CMK (cell line): ENCODE data around the gene FXYD2.
A peak's percentile ranks its signal among the peaks of the same experiment; 100 is the strongest.
"Not testable (repeated sequence)": the region's sequence is repeated elsewhere in the genome, so short reads cannot be mapped to it uniquely, and the experiment has no call there.

Source experiments
- DNase-seq: peaks from one replicate; pipeline ENCODE4 v3.0.0-alpha.2; 2010; ENCODE audit warnings: low read depth

The FXYD2 gene

DNA sequence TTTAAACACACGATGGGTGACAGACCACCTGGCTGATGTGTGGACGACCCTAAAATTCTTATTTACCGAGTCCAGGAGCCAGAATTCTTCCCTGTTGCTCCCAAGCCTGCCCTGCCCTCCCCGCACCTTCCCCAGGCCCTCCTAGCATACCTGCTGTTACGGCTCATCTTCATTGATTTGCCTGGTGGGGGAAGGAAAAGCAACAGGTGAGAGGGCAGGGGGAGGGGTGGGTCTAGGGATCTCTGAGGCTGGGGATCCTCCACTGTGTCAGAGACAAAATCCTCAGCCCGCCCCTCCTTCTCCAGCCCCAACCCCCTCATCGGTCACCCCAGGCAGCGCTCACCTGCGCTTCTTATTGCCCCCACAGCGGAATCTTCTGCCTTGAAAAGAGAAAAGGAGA, 4.0 kb downstream of the FXYD2 start:
- no peak for DNase-seq

DNA sequence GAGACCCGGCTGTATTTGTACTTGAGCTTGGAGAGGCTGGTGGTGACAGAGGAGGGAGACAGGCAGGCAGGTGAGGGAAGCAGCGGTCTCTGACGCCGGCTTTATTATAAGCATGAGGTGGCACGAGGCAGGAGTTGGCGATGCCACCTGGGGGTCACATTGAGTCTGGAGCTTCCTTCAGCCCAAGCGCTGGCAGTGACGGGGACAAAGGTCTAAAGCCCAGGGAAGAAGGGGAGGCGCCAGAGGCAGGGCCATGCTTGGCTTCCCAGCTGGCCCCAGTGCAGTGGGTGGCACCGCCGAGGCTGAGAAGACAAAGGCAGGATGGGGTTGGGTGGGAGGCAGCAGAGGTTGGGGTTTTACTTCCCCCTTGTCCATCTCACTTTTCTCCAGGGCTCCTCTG, 4.5 kb downstream of the FXYD2 start:
- no peak for DNase-seq

DNA sequence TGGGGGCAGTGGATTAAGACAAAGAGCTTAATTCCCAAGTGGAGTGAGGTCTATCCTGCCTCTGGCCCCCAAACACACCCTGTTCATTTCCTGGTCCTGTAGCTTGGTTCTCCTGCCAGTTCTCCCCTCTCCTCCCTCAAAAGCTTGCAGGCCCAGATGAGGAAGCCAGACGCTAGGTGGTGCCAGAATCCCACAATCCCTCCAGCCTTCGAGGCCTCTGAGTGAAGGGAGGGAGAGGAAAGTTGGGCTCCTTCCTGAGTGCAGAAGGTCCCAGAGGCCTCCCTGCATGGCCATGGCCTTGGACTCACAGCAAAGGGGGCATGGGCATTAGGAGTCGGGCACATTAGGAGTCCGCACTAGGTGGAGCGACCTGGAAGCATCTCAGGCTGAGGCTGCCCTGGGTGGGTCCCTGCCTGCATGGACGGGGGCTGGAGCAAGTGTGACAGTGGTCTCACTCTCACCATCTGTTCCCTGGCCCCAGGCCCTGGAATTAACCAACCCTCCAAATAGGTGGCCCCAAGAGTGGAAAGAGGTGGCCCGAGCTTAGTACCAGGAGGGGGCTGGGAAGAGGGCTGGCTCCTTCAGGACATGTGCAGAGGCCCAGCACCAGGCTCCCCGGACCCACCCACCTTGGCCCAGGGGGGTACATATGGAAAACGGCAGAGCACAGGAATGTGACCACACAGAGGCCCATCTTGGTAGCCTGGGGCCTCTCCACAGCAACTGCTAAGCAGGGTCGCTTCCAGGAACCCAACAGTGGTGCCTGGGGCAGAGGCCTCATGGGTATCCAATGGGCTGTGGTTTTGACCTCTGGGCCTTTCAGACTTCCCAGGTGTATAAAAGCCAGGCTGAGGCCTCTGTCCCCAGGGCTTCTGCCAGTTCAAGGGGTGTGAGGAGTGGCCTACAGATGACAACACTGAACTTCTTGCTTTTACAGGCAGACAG, 5.2 kb downstream of the FXYD2 start:
- DNase-seq: no peak

DNA sequence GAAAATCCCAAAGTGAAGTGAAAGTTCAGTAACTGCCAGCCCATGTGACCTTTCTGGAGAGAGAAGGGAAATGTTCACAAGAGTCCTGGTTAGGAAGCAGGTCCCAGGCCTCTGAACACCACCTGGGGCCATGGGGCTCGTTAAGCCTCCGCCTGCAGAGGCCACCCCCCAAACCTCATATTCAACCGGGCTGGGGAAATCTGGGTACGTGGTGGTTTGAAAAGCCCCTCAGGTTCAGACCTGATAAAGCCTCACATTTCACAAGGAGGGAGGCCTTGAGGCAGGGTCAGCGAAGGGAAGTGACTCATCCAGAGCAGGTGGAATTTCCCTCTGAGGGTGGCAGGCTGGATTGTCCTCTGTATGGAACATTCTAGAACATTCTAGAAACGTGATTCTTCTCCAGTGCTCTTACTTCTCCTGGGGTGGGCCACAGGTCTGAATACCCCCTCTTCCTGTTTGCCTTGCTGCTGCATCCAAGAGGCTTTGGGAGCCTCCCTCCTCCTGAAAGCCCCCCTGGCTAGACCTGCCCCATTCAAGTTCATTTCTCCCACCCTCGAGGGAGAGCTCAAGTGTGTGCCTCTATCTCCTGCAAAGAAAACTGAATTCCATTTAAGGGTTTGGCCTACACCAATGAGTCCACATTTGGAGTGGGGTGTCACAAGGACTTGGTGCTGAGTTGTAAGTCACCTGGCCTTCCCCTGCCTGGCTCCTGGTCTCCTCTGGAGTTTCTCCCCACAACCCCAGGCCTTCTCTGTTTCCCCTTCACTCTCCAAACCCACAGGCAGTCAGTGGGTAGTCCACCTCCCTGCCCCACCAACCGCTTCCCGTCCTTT, 6.3 kb downstream of the FXYD2 start:
- no peak for DNase-seq

DNA sequence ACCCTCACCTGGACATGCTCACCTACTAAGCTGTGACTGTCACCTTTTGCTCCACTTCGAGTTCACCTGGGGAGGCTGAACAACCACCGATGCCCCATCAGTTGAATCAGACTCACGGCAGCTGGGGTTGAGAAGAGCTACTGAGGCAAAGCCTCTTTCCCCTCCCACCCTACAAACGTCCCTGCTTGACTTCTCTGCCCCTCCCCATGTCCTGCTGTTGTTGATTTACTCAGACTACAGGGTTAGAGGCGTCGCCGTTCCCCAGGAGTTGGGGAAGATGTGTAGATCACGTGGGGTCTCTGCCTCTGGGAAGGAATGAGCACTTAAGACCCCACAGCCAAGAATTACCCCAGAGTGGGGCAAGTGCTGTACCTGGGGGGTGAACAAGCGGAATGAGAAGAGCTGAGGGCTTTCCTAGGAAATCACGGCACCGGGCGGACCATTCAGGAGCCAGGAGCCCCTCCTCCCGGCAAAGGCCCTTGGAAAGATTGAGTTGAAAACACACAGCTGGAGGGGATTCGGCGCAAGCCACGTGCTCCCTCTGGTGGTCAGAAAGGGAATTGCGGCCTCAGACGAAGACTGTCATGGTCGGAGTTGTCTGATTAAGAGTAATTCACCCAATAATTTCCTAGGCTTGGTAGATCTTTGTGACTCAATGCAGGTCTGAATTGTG, 7.0 kb downstream of the FXYD2 start:
- DNase-seq: peak; percentile 59

DNA sequence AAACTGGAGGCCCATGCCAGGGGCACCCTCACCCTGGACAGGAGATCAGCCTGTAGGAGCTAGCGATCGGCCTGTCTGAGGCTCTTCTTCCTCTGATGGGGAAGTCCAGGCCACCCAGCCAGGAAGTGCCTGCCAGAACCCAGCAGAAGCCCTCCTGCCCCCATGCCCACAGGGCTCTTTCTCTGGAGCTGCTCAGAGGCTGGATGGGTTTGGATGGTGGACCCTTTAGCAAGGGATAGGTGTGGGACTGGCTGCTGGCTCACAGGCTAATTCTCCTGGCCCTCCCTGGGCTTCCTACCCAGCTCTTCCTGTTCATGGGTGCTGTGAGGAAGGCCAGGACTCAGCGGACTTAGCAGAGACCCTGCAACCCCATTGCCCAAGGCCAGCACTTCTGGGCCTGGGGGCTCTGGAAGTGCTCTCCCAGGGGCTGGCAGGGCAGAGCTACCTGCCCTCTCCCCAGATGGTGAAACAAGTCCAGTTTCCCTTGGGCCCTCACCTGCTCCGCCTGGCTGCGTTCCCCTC, 7.6 kb downstream of the FXYD2 start:
- no peak for DNase-seq

DNA sequence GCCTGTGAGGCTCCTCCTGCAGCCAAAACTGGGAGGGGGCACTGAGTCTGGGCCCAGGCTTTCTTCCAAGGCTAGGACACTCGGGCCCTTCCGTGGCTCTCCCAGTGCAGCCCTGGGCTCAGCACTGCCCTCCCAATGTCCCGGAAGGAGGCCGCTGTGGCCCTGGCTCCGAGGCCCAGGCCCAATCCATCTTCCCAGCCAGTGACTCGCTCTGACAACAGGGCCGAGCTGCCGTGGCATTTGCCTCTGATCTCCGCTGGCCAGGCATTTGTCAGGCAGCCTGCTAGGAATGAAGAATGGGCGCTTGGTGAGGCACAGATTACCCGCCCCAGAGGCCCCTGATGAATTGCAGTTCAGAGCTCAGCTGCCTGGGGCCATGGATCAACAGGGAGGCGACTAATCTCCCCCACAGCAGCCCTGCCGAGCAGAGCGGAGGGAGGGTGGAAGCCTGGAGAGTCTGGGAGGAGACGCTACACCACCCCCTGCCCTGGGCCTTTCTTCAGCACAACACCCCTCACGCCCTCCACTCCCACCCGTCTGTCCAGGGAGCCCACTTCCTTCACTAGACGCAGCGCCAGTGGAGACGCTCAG, 8.3 kb downstream of the FXYD2 start:
- DNase-seq: no peak

DNA sequence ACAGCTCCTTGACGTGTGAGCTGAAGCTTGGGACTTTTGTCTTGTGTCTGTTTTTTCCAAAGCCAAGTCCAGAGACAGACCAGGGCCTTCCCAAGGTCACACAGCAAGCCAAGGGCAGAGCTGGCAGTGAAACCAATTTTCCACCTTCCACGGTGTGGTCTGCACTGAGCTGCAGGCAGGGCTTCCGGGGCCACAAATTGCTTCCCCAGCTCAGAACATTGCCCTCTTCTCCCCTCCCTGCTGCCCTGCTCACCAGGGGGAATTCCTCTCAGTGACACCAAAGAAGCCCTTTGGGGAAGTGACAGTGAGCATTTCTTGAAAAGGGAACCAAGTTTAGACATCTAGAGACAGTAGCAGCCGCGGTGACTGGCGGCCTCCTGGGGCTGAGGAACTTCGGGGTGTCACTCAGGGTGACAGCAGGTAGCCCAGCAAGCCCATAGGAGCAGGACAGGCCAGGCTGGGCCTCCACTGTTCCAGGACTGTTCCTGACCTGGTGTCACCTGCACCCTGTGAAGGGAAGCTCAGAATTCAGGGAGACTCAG, 9.2 kb downstream of the FXYD2 start:
- DNase-seq: no peak

DNA sequence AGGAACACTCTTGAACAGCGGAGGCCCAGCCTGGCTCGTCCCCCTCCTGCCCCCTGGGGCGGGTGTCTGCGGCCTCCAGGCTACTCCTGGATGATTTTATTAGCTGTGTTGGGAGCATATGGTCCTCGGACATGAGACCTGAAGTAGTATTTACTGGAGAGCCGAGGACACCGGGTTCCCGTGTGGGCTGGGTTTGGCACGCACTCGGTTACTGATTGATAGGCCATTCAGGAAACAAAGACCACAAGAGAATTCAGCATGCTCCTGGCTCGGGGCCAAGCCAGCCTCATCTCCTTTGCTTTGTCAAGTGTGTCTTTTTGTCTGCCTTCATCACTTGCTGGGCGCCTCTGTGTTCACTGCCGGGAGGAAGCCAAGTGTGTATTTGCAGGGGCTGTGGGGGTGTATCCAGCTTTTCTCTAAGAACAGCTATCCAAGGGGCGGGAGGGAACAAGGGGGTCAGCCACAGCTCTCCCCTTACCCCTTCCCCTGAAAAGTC, 9.7 kb downstream of the FXYD2 start:
- DNase-seq: no peak

DNA sequence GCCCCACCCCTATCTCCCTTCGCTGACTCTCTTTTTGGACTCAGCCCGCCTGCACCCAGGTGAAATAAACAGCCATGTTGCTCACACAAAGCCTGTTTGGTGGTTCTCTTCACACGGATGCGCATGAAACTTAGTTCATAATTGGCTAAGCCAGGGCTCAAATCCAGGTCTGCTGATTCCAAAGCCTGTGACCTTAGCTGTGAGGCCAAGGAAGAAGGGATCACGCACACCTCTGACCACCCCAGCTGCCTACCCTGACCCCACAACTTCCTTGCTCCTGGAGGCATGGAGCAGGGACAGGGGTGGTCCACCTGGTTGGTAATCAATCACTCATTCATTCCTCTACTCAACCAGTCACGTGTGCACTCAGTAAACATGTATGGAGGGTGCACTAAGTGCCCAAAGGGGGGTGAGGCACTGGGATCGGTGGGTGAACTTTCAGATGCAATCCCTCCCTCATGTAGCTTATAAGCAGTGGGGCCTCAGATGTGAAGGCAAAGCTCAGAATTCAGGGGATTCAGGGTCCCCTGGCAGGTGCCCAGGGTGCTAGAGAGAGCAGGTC, 10.3 kb downstream of the FXYD2 start:
- no peak for DNase-seq

DNA sequence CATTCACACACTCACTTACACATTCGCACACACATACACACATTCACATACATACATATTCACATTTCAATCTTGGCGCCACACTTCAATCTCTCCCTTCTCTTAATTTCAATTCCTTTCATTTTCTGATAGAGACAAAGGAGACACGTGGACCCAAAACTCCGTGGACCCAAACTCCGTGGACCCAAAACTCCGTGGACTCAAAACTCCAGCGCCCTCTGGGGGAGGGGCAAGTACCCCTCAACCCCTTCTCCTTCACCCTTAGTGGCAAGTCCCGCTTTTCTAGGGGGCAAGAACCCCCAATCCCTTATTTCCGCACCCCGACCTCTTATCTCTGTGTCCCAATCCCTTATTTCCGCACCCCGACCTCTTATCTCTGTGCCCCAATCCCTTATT, 14.5 kb downstream of the FXYD2 start:
- DNase-seq: not testable (repeated sequence)

DNA sequence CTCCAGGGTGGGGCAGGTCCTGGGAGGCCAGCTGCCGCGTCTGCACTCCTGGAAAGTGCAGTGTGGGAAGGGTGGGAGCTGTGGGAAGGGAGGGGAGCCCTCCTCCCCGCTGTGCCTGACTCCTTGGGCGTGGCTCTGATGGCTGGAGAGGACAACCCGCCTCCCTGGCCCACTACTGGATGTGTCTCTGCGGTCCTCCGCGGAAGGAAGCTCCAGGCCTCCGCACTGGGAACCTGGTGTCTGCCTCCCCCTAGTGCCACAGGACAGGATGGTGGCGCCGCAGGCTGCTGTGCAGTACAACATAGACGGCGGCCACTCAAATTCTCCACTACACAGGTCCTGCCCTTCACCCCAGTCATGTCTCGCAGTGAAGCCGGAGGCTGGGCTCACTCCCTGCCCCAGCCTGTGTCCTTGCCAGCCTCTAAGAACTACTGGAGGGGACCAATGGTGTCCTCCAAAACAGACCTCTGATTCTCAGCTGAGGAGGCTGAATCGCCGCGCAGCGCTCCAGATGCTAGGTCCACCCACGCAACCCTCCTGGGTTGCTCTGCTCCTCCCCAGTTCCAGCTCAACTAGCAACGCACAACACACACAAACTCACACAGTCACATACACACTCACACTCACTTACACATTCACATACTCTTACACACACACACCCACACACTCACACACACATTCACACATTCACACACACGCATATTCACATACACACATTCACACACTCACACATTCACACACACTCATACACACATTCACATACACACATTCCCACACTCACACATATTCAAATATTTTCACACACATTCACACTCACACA, 15.1 kb downstream of the FXYD2 start:
- peak; percentile 76 for DNase-seq

DNA sequence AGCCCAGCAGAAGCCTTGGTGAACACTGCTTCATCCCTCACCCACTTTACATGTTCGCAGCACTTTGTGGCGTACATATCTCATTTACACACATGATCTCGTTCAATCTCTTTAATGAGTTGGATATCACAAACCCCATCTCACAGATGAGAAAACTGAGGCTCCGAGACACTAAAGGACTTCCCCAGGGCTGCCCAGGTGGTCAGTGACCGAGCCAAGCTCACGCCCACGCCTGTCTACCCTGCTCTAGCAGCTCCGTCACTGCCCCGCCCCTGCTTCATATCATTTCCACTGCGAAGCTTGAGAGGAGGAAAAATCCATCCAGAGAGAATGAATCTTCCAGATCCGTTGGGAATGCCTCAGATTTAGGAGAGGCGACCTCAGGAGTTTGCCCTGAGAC, 15.8 kb downstream of the FXYD2 start:
- no peak for DNase-seq

DNA sequence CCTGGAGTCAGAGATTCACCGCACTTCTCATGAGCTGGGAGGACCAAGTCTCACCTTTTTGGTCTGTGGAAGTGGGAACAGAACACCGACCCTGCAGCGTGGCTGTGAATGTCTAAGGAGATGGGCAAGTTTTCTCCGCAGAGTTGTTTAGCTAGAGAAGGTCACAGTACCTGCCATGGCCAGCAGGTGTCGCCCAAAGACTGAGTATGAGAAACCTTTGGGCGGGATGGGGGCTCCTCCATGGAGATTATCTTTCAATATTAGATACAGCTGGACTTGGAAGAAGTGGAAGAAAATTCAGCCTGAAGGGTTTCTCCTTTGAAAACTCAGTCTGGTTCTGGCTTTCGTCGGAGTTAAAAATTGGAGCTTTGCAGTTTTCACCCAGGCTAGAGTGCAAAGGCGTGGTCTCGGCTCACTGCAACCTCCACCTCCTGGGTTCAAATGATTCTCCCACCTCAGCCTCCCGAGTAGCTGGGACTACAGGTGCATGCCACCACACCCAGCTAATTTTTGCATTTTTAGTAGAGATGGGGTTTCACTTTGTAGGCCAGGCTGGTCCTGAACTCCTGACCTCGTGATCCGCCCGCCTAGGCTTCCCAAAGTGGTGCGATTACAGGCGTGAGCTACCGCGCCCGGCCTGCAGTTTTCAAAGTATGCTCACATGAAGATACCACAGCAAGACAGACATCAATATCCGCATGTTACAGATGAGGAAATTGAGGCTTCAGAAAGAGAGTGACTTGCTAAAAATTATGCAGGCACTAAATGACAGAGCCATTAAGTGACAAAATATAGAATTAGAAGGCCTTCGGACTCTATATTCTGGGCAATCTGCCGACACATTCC, 16.8 kb downstream of the FXYD2 start:
- no peak for DNase-seq

DNA sequence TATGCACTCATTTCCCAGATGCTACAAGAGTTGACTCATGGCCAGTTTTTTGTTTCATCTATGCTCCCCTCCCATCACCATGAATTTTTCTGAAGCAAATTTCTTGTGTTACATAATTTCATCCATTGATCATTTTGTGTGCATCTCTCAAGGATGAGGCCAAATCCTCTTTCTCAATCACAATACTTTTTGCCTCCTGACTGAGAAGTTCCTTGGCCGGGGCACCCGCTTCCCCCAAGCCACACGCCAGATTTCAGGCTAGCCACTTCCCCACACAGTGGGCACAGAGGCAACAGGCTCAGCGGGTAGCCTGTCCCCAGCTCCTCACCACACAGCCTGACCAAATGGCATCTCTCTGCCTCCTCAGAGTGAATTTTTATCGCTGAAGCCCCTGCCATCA, 17.7 kb downstream of the FXYD2 start:
- no peak for DNase-seq

DNA sequence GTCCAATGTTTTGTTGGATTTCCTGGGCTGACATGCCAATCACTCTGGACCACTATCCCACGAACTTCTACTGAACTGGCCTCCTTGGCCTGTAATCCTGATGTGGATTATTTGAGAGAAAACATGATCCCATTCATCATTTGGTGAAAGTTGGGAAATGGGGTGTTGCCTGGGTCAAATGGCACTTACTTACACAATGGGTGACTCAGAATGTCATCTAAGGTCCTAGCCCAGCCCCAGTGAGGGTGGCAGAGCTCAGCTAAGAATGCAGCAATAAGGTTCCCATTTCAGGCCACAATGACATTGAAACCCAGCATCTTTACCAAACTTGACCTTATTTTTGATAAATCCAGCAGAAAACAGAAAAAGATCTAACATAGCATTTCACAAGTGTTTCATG, 19.5 kb downstream of the FXYD2 start:
- no peak for DNase-seq

DNA sequence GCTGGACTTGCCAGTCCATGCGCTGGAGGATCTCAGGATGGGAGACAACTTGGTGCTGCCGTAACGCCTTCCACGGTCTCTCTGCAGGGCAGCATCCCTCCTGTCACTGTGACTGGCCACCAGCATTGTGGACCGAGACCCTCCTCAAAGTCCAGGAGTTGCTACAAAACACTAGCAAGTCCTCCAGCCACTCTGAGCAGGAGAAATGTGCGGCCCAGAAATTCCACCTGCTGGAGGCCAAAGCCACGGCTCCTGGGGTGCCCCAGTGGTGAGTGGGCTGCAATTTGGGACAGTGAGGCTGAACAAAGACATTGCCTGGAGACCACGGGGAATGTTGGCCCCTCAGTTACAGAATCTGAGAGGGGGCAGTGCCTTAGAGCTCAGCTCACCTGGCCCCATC, 20.6 kb downstream of the FXYD2 start:
- no peak for DNase-seq

DNA sequence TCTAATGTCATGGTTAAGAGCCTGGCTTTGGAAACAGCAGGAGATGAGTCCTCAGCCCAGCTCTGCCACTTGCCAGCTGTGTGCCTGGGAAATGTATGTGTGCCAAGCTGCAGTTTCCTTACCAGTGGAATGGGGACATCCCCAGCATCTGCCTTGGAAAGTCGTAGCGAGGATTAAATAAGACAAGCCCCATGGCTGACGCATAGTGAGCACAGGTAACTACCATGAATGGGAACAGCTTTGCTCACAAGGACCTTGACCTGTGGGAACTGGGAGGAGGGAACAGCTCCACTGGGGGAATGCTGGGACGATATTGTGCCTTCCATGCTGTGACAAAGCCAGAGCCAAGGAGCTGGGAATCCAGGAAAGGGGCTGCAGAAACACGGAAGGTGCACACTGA, 24.9 kb downstream of the FXYD2 start:
- DNase-seq: no peak

DNA sequence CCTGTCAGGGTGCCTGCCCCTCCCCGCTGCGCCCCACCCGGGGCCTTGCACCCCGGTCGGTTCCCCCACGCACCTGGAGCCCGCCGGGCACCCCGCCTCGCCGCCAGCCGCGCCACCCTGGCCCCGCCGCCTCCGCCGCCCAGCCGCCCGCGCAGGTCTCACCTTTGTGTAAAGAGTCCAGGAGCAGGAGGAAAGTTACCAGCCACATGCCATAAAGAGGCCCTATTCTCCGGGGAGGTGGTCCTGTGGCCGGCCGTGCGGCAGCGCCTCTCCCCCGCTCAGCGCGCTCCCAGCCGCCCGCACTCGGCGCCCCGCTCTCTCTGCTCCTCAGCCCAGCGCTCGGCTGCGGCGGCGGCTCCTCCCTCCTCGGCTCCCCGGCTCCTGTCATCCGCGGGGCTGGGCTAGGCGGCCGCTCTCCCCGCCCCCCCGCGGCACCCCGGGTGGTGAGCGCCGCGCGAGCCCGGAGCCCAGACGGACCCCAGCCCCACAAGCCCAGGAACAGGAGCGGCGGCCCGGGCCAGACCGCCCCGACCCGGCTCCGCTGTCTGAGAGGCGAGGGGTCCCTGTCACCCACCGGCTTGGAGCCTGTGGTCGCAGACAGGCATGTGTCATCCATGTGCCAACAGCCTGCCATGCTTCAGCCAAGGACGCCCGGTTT, 27.5 kb downstream of the FXYD2 start, which contains the start of gene DSCAML1:
TSS of gene DSCAML1 (minus strand) at position 345 of the 658 bp plus-strand sequence. CDS start at position 208, 137 bp downstream.
- no peak for DNase-seq
